ENCODE measurements around the gene PBX1.

DNA sequence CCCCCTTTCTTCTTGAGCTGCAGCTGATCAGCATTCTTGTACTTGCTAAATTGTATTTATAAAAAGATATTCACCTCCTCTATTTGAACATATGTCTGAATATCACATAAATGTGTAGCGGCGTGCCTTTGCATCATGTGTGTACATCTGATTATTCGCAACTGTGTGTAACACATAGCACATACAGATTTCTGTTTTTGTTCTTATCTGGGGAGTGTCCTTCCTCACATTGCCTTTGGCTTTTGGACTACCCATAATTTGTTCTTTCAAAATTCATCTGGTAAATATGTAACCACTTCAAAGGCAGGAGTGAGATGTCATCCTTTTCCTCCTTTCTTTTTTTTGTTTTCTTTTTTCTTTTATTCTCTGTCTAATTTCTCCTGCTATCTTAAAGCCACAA lies 113.6 kb downstream of the PBX1 start:
- no peak for TF ChIP-seq POLR2A (IDR thresholded peaks at IDR 0.05)
- TF ChIP-seq CTCF (IDR thresholded peaks at IDR 0.05), result no peak
- no peak for TF ChIP-seq POLR2AphosphoS5 (IDR thresholded peaks at IDR 0.05)
- no peak for TF ChIP-seq EP300 (IDR thresholded peaks at IDR 0.05)
